ENCODE results near the gene CD274.
A peak's percentile ranks its signal among the peaks of the same experiment; 100 is the strongest.
"Not testable (repeated sequence)": the region's sequence is repeated elsewhere in the genome, so short reads cannot be mapped to it uniquely, and the experiment has no call there.

CD274 gene

GRCh38 chr9:5450359-5451091 lies at the start of gene CD274:
Gene CD274, plus strand, starts transcription at chr9:5450542. Its CDS starts 5,572 bp downstream, at chr9:5456114.
- peak; percentile 75 for DNase-seq (ENCODE audit: low read depth)

DNA sequence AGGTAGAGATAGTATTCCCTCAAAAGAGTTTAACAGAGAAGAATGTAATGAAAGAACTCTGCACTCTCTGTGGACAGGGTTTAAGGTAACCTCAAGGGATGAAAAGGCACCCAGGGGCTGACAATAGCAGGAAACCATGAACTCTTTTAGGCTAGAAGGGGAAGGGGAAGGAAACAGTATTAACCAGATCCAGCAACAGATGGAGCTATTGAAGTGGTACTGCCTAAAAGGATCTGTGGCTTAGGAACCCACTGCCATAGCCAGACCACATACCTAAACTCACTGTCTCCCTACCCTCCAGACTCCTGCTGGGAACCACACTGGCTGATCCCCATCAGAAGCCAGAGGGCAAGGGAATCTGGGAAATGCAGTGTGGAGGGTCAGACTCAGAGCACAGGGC lies 48.1 kb upstream of the CD274 start:
- no peak for DNase-seq (ENCODE audit: low read depth)

DNA sequence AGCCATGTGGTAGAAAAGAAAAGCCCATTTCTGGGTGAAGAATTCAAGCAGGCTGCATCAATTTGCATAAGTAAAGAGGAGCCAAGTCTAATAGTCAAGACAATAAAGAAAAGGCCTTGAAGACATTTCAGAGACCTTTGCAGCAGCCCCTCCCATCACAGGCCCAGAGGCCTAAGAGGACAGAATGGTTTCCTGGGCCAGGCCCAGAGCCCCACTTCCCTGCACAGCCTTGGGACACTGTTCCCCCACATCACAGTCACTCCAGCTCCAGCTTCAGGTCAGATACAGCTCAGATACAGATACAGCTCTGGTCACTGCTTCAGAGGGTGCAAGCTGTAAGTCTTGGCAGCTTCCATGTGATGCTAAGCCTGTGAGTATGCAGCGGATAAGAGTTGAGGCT lies 41.7 kb upstream of the CD274 start:
- DNase-seq (ENCODE audit: low read depth) = no peak

DNA sequence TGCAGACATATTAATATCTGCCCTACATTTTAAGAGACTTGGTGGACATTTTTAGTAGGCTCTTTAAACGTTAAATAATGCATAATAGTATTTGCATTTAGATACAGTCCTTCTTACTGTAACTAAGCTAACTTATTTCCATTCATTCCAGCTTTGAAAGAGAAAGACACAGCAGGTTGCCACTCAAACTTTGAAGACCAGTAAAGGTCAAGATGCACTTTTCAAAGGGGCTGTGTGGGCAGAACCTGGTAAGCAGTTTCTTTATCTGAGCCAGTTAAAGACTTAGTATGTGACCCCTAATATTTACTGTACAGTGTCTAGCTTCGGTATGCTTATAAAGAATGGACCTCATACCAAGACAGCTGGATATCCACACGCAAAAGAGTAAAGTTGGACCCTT lies 33.4 kb upstream of the CD274 start:
- no peak for DNase-seq (ENCODE audit: low read depth)

GRCh38 chr9:5418481-5418880 lies 31.9 kb upstream of the CD274 start:
- no peak for DNase-seq (ENCODE audit: low read depth)

GRCh38 chr9:5419987-5420386 lies 30.4 kb upstream of the CD274 start:
- no peak for DNase-seq (ENCODE audit: low read depth)

DNA sequence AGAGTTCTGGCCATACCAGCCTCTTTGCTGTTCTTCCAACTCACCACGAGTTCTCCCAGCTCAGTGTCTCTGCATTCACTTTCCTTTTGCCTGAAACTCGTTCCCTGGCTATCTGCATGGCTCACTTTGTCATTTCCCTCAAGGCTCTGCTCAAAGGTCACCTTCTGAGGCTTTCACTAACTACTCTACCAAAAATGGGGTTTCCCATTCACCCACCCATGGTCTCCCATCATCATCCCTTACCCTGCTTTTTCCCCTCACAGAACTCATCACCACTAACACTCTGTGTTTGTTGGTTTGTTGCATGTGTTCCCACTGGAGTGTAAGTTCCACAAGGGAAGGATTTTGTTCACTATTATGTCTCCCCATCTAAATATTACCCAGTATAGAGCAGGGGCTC lies 29.2 kb upstream of the CD274 start:
- no peak for DNase-seq (ENCODE audit: low read depth)

DNA sequence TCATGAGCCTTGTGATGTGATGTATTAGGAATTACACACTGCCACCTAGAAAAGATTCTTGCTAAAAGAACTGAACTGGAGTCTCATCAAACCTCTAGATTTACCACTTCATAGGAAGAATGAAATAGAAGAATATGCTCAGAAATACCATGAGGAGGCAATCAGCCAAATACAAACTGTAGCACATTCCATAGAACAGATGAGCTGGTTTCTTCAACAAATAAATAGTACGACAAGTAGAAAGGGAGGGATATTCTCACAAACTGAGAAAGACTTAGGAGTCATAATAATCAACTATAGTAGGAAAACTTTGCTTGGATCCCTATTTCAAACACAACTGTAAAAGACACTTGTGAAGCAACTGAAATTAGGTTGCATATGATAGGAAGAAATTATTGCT lies 28.1 kb upstream of the CD274 start:
- no peak for DNase-seq (ENCODE audit: low read depth)

- DNase-seq (ENCODE audit: low read depth) = no peak
Observed at GRCh38 chr9:5425006-5425628, 25.2 kb upstream of the CD274 start.

DNA sequence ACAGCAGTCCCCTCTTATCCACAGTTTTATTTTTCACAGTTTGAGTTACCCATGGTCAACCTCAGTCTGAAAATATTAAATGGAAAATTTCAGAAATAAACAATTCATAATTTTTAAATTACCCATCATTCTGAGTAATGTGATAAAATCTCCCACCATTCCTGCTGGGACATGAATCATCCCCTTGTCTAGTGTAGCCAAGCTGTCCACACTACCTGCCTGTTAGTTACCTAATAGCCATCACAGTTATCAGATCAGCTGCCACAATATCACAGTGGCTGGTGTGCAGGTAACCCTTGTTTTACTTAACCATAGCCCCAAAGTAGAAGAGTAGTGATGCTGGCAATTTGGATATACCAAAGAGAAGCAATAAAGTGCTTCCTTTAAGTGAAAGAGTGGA lies 23.3 kb upstream of the CD274 start:
- no peak for DNase-seq (ENCODE audit: low read depth)

DNA sequence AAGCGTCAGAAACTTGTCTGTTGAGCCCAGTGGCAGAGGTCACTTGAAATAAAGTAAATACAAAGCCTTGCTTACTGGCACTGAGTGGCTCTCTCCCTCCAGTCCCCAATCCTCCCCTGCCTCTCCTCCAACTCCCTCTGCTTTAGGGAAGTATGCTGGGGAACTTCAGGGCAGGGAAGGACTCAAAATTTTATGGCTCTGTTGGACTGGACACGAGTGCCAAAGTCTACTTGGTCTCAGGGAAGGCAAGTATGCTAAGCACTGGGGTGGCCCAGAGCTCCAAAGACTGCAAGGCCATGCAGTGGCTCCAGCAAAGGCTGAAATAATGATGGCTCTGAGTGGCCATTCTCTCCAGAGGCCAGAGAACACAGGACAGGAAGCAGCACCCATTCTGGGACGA lies 22.2 kb upstream of the CD274 start:
- no peak for DNase-seq (ENCODE audit: low read depth)

- DNase-seq (ENCODE audit: low read depth) = no peak
Observed at GRCh38 chr9:5428794-5429528, 21.4 kb upstream of the CD274 start.

- no peak for DNase-seq (ENCODE audit: low read depth)
Observed at GRCh38 chr9:5429873-5430564, 20.3 kb upstream of the CD274 start.

DNA sequence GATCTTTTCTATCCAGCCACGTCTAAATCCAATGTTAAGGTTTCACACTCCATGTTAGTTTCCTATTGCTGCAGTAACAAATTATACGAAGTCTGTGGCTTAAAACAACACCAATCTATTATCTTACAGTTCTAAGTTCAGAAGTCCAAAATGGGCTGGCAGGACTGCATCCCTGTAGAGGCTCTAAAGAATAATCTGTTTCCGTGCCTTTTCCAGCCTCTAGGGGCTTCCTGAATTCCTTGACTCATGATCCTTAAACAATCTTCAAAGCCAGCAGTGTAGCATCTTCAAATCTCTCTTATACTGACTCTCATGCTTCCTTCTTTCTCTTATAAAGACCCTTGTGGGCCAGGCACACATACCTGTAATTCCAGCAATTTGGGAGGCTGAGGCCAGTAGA lies 19.4 kb upstream of the CD274 start:
- DNase-seq (ENCODE audit: low read depth) = no peak

- DNase-seq (ENCODE audit: low read depth) = not testable (repeated sequence)
Observed at GRCh38 chr9:5432890-5433289, 17.5 kb upstream of the CD274 start.

DNA sequence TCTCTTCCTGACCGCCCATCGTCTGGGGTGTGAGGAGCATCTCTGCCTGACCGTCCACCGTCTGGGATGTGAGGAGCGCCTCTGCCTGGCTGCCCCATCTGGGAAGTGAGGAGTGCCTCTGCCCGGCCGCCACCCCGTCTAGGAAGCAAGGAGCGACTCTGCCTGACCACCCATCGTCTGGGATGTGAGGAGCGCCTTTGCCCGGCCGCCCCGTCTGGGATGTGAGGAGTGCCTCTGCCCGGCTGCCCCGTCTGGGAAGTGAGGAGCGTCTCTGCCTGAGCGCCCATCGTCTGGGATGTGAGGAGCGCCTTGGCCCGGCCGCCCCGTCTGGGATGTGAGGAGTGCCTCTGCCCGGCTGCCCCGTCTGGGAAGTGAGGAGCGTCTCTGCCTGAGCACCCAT lies 17.0 kb upstream of the CD274 start:
- not testable (repeated sequence) for DNase-seq (ENCODE audit: low read depth)

GRCh38 chr9:5433841-5434810 lies 16.2 kb upstream of the CD274 start:
- DNase-seq (ENCODE audit: low read depth) = not testable (repeated sequence)

DNA sequence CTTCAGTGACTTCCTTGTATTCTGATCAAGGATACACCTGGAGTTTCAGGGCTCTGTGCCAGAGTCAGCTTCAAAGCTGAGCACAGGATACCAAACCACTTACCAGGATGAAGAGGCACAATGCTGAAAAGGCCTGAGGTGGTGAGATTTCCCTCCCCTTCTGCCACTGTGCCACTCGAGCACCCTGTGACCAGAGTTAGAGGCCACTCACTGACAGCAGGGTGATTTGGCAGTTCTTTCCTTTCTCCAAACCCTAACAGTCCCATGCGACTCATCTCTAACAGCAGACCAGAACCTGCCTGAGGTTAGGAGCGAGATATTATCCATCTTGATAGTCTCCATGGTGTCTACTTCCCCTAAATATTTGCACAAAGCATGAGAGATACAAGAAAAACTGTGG lies 14.4 kb upstream of the CD274 start:
- no peak for DNase-seq (ENCODE audit: low read depth)

DNA sequence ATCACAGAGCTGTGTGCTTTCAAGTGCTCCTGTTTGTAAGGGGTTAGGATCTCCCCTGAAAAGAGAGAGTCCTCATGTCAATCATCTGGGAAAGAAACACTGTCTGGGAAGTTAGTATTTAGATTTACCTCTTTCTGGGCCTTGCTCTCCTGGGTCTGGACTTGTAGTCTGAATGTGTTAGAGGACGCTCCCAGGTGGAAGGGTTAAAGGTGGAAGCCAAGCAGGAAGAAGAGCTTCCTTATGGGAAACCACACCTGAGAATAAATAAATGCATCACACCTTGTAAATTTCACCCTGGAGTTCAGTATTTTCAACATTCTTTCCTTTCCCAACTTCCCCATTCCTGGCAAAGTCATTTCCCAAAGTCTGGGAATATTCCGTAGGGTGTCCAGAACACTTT lies 13.9 kb upstream of the CD274 start:
- no peak for DNase-seq (ENCODE audit: low read depth)

- peak; percentile 80 for DNase-seq (ENCODE audit: low read depth)
Observed at GRCh38 chr9:5437254-5438216, 12.8 kb upstream of the CD274 start, which contains the start of gene PLGRKT. Gene PLGRKT, minus strand, starts transcription at chr9:5437925. Its CDS starts 5,948 bp downstream, at chr9:5431977.
